H1 (cell line): ENCODE results near the gene MEIS2. TPM values are rescaled to one million over a fixed set of nuclear protein-coding genes. Genes with fewer than 3 reads are reported as not detected.

ENCODE experiments used
- ATF3 ChIP-seq: IDR thresholded peaks from 2 replicates; pipeline ENCODE4 v1.6.1; 2011; ENCODE audit warnings: low read depth, mild to moderate bottlenecking, low read length; ENCODE audit not compliant: insufficient read depth
- BCL11A ChIP-seq, 2 experiments: IDR thresholded peaks; one replicate each; pipeline ENCODE4 v1.6.1; 2011; ENCODE audit warnings: low read depth in 2 of 2, low read length in 2 of 2, mild to moderate bottlenecking in 2 of 2
- POLR2A ChIP-seq, 2 experiments: IDR thresholded peaks; 1 replicate in 1 of 2; 2 replicates in 1 of 2; pipeline ENCODE4 v1.6.1; 2011; ENCODE audit warnings: low read depth in 2 of 2, low read length in 2 of 2, mild to moderate bottlenecking in 2 of 2; ENCODE audit errors: control extremely low read depth in 1 of 2
- polyA plus RNA-seq, 7 experiments: library from polyadenylated mRNA; depleted of rRNA in 3 of 7; stranded (reverse) in 5 of 7; unstranded in 2 of 7; fragments of >200 nt in 5 of 7; fragments of 200-250 nt in 2 of 7; gene quantifications; 1 replicate in 5 of 7; 2 replicates in 1 of 7; 4 replicates in 1 of 7; pipeline versions ENCODE4 v1.2.1 to v1.2.3, GENCODE V29; 2011 to 2013; ENCODE audit warnings: missing spikeins in 2 of 7, mixed read lengths in 2 of 7
- total RNA-seq: library from RNA; stranded (reverse); fragmentation: NEBNext Ultra II Directional; extraction: Animal tissue kit (Norgen Biotek cat#: 25700); gene quantifications from 2 replicates; pipeline ENCODE4 v1.2.1, GENCODE V29; 2021

The MEIS2 gene
- total and polyA plus RNA-seq, 2 of the 8 experiments (the other 6 are each of a cell fraction or from before 2014, with no cell fraction given), result 0.22 to 1.2 TPM

GRCh38 chr15:36914960-36915808, 185.2 kb downstream of the MEIS2 start (continued):
- TF ChIP-seq ATF3, result no peak
- no peak for TF ChIP-seq BCL11A (IDR thresholded peaks at IDR 0.05; ENCODE audit: low read depth in 2 of 2, low read length in 2 of 2)
- no peak for TF ChIP-seq POLR2A (IDR thresholded peaks at IDR 0.05; ENCODE audit: control extremely low read depth in 1 of 2, low read depth in 2 of 2, low read length in 2 of 2)
